Heart right ventricle (tissue), 16 donors: Measurements from ENCODE around the gene COG4. TPM values are rescaled to one million over a fixed set of nuclear protein-coding genes. Genes with fewer than 3 reads are reported as not detected.
A peak's percentile ranks its signal among the peaks of the same experiment; 100 is the strongest.

ENCODE experiments used
- ATAC-seq, 8 donors: fragments of 200-7000 bp; cut with Tn5 transposase; one replicate each; pipeline ENCODE4 v1.9.1; 2020; ENCODE audit warnings: mild to moderate bottlenecking in 8 of 8, moderate library complexity in 8 of 8, moderate number of reproducible peaks in 1 of 8
- DNase-seq, 2 donors: peaks; one replicate each; pipeline ENCODE4 v3.0.0-alpha.2; 2020
- H3K27ac ChIP-seq, 10 donors: fragments of 200-600 bp; sonication (generic) in 2 of 10; one replicate each; pipeline versions ENCODE4 v1.5.0 to v1.8.0; 2020 to 2022; ENCODE audit warnings: mild to moderate bottlenecking in 3 of 10
- H3K27me3 ChIP-seq, 7 donors: fragments of 200-600 bp; one replicate each; pipeline ENCODE4 v1.8.0; 2021 to 2022; ENCODE audit warnings: mild to moderate bottlenecking in 2 of 7
- H3K36me3 ChIP-seq, 9 donors: fragments of 200-600 bp; sonication (generic) in 1 of 9; one replicate each; pipeline versions ENCODE4 v1.5.0 to v1.8.0; 2020 to 2022; ENCODE audit warnings: mild to moderate bottlenecking in 2 of 9
- H3K4me1 ChIP-seq, 9 donors: fragments of 200-600 bp; sonication (generic) in 1 of 9; one replicate each; pipeline versions ENCODE4 v1.5.0 to v1.8.0; 2020 to 2022; ENCODE audit warnings: mild to moderate bottlenecking in 4 of 9
- H3K4me3 ChIP-seq, 10 donors: fragments of 200-600 bp; sonication (generic) in 2 of 10; one replicate each; pipeline versions ENCODE4 v1.5.0 to v1.8.0; 2020 to 2022; ENCODE audit warnings: mild to moderate bottlenecking in 7 of 10, moderate library complexity in 2 of 10
- H3K9me3 ChIP-seq, 11 donors: fragments of 200-600 bp in 10 of 11; sonication (generic) in 2 of 11; one replicate each; pipeline versions ENCODE4 v1.5.0 to v1.8.0; 2013 to 2022; ENCODE audit warnings: mild to moderate bottlenecking in 2 of 11, control low read depth in 1 of 11, moderate library complexity in 1 of 11
- WGBS, 2 donors: extraction: QIAGEN DNeasy Blood & Tissue Kit; methylation state at CpG; one replicate each; pipeline ENCODE4 v1.1.7; 2013; ENCODE audit warnings: inconsistent platforms in 1 of 2; 5-methylcytosine and 5-hydroxymethylcytosine counted together
- intact Hi-C, 10 donors: fragments of 100-400 bp; cut with DNase I; formaldehyde crosslinking; loops; one replicate each; pipeline versions ENCODE4 v1.11.1 to v1.14.2; 2022
- polyA plus RNA-seq, 2 donors: library from polyadenylated mRNA; stranded (reverse); fragments of 200-250 nt; gene quantifications; one replicate each; pipeline ENCODE4 v1.2.3, GENCODE V29; 2013
- total RNA-seq, 10 donors: library from RNA; stranded (reverse); fragmentation: NEBNext Ultra II Directional in 3 of 10; extraction: Animal tissue kit (Norgen Biotek cat#: 25700) in 3 of 10; gene quantifications; one replicate each; pipeline versions ENCODE4 v1.2.1 to v1.2.4, GENCODE V29; 2021 to 2023
- TF ChIP-seq, protein P1 (sequence below), 9 donors: fragments of 200-600 bp; sonication (generic) in 2 of 9; IDR thresholded peaks; one replicate each; pipeline versions ENCODE4 v1.5.0 to v1.8.0; 2021 to 2022; ENCODE audit warnings: antibody characterized with exemption in 9 of 9, mild to moderate bottlenecking in 5 of 9, moderate library complexity in 1 of 9
- donor health status: Arrhythmogenic right ventricular cardiomyopathy.
- donor health status: ischemic (EF 13 %, LVEDD 7.1; RV severe dilation, severe dysfunction).
- donor health status: healthy with polysubstance abuse.
- donor health status: DM: no; HTN: yes; CAD: no.
- donor health status: DM: no; HTN: no; CAD: no.
- donor health status: ischemic (EF 25% LVEDD 6.9; RV normal size, moderate dysfunction).
- donor health status: ischemic (EF 25% LVEDD 5.7; RV mildly dilated, moderate dysfunction).
- donor health status: healthy.
- donor health status: DM: yes; HTN: yes; CAD: no.
- donor health status: Ischemic cardiomyopathy.
- donor health status: ischemic (EF 35%, LVEDD 5.7; RV mildly dilated, moderate dysfunction).
- donor health status: nonischemic (EF 11% LVEDD 7.7; RV severe dilation, severe dysfunction).
- donor health status: DM: yes; HTN: yes; CAD: no.
- donor health status: PGD.
- donor health status: ischemic (EF 29% LVEDD 5.4; RV normal size, mild dysfunction).
- donor health status: nonischemic (EF 23%, LVEDD 6.1; RV moderate dilation, normal function).

The COG4 gene
- total and polyA plus RNA-seq, 12 donors, result 29.3 to 56.8 (median 40.5) TPM

DNA sequence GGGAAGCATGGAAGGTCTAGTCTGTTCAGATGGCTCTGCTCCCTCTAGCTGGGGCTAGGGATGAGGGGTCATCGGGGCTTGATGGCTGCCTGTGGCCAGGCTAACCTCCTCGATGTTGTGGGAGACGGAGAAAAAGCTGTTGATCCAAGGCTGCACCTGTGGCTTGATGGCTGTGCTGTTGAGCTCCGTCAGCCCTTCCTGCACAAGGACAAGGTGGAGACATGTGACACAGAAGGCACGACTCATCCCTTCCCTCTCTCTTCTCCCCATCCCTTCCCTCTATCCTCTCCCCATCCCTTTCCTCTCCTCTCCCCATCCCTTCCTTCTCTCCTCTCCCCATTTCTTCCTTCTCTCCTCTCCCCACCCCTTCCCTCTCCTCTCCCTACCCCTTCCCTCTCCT lies 40.7 kb downstream of the COG4 start:
- H3K36me3 ChIP-seq, result peaks cover 0 to 96% (median 29%) of the 10 kb centered on the region in 9 donors
- peaks cover 0 to 25% (median 21%) of the 10 kb centered on the region in 9 donors for H3K4me1 ChIP-seq
- TF ChIP-seq, protein P1, sequence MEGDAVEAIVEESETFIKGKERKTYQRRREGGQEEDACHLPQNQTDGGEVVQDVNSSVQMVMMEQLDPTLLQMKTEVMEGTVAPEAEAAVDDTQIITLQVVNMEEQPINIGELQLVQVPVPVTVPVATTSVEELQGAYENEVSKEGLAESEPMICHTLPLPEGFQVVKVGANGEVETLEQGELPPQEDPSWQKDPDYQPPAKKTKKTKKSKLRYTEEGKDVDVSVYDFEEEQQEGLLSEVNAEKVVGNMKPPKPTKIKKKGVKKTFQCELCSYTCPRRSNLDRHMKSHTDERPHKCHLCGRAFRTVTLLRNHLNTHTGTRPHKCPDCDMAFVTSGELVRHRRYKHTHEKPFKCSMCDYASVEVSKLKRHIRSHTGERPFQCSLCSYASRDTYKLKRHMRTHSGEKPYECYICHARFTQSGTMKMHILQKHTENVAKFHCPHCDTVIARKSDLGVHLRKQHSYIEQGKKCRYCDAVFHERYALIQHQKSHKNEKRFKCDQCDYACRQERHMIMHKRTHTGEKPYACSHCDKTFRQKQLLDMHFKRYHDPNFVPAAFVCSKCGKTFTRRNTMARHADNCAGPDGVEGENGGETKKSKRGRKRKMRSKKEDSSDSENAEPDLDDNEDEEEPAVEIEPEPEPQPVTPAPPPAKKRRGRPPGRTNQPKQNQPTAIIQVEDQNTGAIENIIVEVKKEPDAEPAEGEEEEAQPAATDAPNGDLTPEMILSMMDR (IDR thresholded peaks at IDR 0.05), result no peak
- H3K4me3 ChIP-seq, result no peak overlapping the region
- H3K27me3 ChIP-seq, result no peaks in the 10 kb centered on the region
- ATAC-seq (no peak), DNase-seq (no peak)
- no peak overlapping the region for H3K27ac ChIP-seq
- WGBS, 2 donors, result 83 to 87% methylated on average over 5 of the region's 5 CpGs
- intact Hi-C loops, result no loop called here
- no peaks in the 10 kb centered on the region for H3K9me3 ChIP-seq

DNA sequence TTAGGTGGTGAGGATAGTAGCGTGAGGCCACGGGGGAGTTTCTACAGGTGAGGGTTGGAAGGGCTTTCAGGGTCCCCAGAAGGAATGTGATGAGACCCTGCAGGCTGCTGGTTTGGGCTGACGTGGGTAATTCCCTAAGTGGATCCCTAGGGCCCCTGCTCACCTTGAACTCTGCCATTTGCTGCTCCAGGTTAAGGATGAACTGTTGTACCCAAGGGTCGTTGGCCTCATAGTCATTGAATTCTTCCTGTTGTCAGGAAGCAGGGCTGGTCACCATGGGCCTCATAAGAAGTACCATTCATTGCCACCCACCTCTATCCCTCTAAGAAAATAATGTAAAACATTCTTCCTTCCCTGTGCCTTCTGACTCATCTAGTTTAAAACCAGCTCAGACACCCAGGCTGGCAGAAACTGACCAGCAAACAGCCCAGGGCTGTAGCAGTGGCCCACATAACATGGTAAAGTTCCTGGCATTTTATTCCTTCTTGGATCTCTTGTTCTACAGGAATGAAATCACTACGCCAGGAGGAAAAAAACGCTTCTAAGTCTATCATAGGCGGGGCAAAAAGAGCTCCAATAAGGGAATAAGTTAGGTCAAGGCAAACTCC lies 41.3 kb downstream of the COG4 start:
- TF ChIP-seq, protein P1 (IDR thresholded peaks at IDR 0.05), result no peak
- Histone ChIP-seq H3K4me1 (peaks cover 0 to 29% (median 23%) of the 10 kb centered on the region in 9 donors), H3K27me3 (no peaks in the 10 kb centered on the region), H3K9me3 (no peaks in the 10 kb centered on the region), H3K36me3 (peaks cover 0 to 96% (median 29%) of the 10 kb centered on the region in 9 donors), H3K27ac (no peak overlapping the region), H3K4me3 (no peak overlapping the region)
- DNase-seq (no peak), ATAC-seq (no peak)
- intact Hi-C loops, result no loop called here
- WGBS, 2 donors, result 90 to 91% methylated on average over 7 of the region's 7 CpGs

DNA sequence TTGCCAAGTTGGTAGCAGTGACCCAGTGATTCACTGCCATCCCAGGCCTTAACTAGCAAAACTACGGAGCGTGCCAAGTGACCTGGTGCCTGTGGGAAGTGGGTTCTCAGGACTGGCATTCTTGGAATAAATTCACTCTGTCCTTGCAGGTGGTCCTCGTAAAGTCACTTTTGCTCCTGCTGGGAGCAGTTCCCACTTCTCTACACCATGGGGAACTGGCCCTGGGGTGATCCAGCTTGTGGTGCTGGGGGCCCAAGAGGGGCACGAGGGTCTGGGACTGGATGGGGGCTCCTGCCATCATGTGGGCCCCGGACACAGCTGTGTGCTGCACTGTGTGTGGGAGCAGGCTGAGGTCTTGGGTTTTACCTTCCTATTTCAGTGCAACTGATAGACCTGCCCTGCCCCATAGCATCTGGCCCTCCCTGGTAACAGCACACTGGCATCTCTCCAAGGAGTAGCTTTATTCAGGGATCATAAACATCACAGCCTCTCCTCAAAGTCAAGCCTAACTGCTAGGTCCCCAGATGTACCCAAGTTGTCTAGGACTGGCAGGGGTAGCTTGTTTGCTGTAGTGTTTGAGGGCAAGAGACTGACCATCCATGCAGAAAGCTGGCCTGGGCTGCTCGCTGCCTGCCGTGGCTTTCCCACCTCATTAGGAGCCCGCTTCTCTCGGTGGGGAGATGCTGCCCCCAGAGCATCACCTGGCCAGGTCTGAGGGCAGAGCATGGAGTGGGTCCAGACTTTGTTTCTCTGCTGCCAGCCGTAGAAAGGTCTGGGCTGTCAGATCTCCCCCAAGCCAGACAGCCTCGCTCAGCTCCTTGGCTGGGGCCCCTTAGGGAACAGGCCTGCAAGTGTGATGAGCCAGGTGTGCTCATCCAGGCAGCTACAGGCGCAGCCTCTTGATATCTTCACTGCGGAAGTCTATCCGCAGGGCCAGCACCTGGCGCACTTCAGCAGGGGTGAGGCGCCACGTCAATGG lies 42.9 kb downstream of the COG4 start:
- Histone ChIP-seq H3K4me3 (no peak overlapping the region), H3K36me3 (peaks cover 0 to 92% (median 21%) of the 10 kb centered on the region in 9 donors), H3K9me3 (no peaks in the 10 kb centered on the region), H3K4me1 (peaks cover 0 to 36% (median 33%) of the 10 kb centered on the region in 9 donors), H3K27ac (peak overlapping the region in 8 of 10 donors; percentile 25 to 79 (median 68)), H3K27me3 (no peaks in the 10 kb centered on the region)
- peak in 1 of 8 donors; percentile 7 for ATAC-seq
- WGBS, 2 donors, result 87 to 93% methylated on average over 17 of the region's 17 CpGs
- DNase-seq, result no peak
- intact Hi-C loops, result no loop called here
- TF ChIP-seq, protein P1 (IDR thresholded peaks at IDR 0.05), result no peak

GRCh38 chr16:70478912-70479341 lies 44.4 kb downstream of the COG4 start:
- H3K36me3 ChIP-seq, result peaks cover 0 to 92% (median 25%) of the 10 kb centered on the region in 9 donors
- intact Hi-C loops, result loop anchor here in 3 of 10 donors (5.0 to 10.0 kb wide), 2 partner anchors 84 to 107 kb away; no protein-coding TSS in a partner anchor
- ATAC-seq (peak; percentile 5 to 67 (median 50)), DNase-seq (peak in 1 of 2 donors; percentile 31)
- no peaks in the 10 kb centered on the region for H3K27me3 ChIP-seq
- H3K4me1 ChIP-seq, result peaks cover 0 to 36% (median 33%) of the 10 kb centered on the region in 9 donors
- TF ChIP-seq, protein P1 (IDR thresholded peaks at IDR 0.05), result no peak
- H3K27ac ChIP-seq, result peak overlapping the region in 9 of 10 donors; percentile 31 to 79 (median 66)
- H3K9me3 ChIP-seq, result no peaks in the 10 kb centered on the region
- WGBS, 2 donors, result 47 to 48% methylated on average over 10 of the region's 10 CpGs
- no peak overlapping the region for H3K4me3 ChIP-seq
